ENCODE measurements around the gene TLR8. TPM values are rescaled to one million over a fixed set of nuclear protein-coding genes. Genes with fewer than 3 reads are reported as not detected.

TLR8 gene
- total RNA-seq, 1 experiment from 2014 or later, result not detected

- CTCF ChIA-PET, result interaction anchor here (0.7 kb wide), 2 partner anchors 29 to 1514 kb away, joined by 3 to 7 read pairs; no protein-coding TSS in a partner anchor
- ATAC-seq, result peak; percentile 43; the same call in 1 of the 2 replicates
- no peak for DNase-seq (ENCODE audit: low read depth, low spot score)
- no TSS peak for BruUV-seq (replicated peaks)
- Histone ChIP-seq H3K4me3 (ENCODE audit: low read depth in 2 of 2, low read length in 2 of 2) (peak overlapping the region in 1 of 2 experiments; percentile 23; a peak in 3 of 4 replicates), H3K36me3 (ENCODE audit: control insufficient read depth, insufficient read depth, low read length) (no peaks in the 10 kb centered on the region; the same call in 1 of the 2 replicates), H3K27ac (ENCODE audit: low read length) (peak overlapping the region; percentile 91), H3K9me3 (ENCODE audit: control insufficient read depth, insufficient read depth, low read depth, low read length) (no peaks in the 10 kb centered on the region), H3K27me3 (ENCODE audit: control insufficient read depth, insufficient read depth, low read length) (no peaks in the 10 kb centered on the region), H3K4me1 (ENCODE audit: control insufficient read depth, insufficient read depth, low read length) (peaks cover 5% of the 10 kb centered on the region)
- in situ Hi-C loops (cut with HindIII; ENCODE audit: low pct_unique_long_range_greater_than_20kb, low sequenced_read_pairs) (no loop called here), intact Hi-C loops (cut with micrococcal nuclease; ENCODE audit: unreplicated experiment) (loop anchor here (10.0 kb wide), 2 partner anchors 103 to 513 kb away; no protein-coding TSS in a partner anchor)
- TF ChIP-seq TCF7L2 (IDR thresholded peaks at IDR 0.05; ENCODE audit: low read depth, low read length) (no peak), POLR2AphosphoS5 (IDR thresholded peaks at IDR 0.05; ENCODE audit: low read depth, low read length) (peak; percentile 29; the same call in 1 of the 2 replicates), CTCF (IDR thresholded peaks at IDR 0.05) (no peak), REST (IDR thresholded peaks at IDR 0.05; ENCODE audit: insufficient read depth in 1 of 2, low read depth in 2 of 2, low read length in 1 of 2) (no peak)
- POLR2A ChIA-PET, result no interaction called here
These were observed 65.0 kb downstream of the TLR8 start for GRCh38 chrX:12971282-12972003.

DNA sequence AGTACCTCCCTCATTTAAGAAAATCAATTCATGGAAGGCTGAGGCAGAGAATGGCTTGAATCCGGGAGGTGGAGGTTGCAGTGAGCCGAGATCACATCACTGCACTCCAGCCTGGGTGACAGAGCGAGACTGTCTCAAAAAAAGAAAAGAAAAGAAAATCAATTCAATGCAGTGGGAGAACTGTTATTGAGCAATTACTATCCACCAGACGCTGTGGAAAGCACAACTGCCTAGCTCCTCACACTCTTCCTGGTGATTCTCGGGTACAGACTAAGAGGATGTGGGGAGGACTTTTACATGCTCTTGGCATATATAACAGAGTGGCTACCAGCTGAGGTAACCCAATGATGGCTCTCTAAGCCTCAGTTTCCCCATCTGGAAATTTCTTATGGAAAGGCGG, 65.8 kb downstream of the TLR8 start:
- in situ Hi-C loops (cut with HindIII; ENCODE audit: low pct_unique_long_range_greater_than_20kb, low sequenced_read_pairs) (no loop called here), intact Hi-C loops (cut with micrococcal nuclease; ENCODE audit: unreplicated experiment) (loop anchor here (10.0 kb wide), 2 partner anchors 103 to 513 kb away; no protein-coding TSS in a partner anchor)
- ChIA-PET CTCF (interaction anchor here (0.7 kb wide), 1 partner anchor 1513 kb away, joined by 3 read pairs; no protein-coding TSS in a partner anchor), POLR2A (no interaction called here)
- no peak for ATAC-seq
- no TSS peak for BruUV-seq (replicated peaks)
- H3K27me3 ChIP-seq (ENCODE audit: control insufficient read depth, insufficient read depth, low read length), result no peaks in the 10 kb centered on the region
- H3K4me3 ChIP-seq (ENCODE audit: low read depth in 2 of 2, low read length in 2 of 2), result peak overlapping the region in 1 of 2 experiments; percentile 23; a peak in 2 of 4 replicates
- H3K27ac ChIP-seq (ENCODE audit: low read length), result peak overlapping the region; percentile 91
- H3K9me3 ChIP-seq (ENCODE audit: control insufficient read depth, insufficient read depth, low read depth, low read length), result no peaks in the 10 kb centered on the region
- peaks cover 5% of the 10 kb centered on the region for H3K4me1 ChIP-seq (ENCODE audit: control insufficient read depth, insufficient read depth, low read length)
- no peak for DNase-seq (ENCODE audit: low read depth, low spot score)
- no peak for TF ChIP-seq CTCF (IDR thresholded peaks at IDR 0.05)
- TF ChIP-seq SIN3A (IDR thresholded peaks at IDR 0.05; ENCODE audit: borderline replicate concordance, insufficient read depth, low read depth, low read length), result no peak
- no peak for TF ChIP-seq REST (IDR thresholded peaks at IDR 0.05; ENCODE audit: insufficient read depth in 1 of 2, low read depth in 2 of 2, low read length in 1 of 2)
- TF ChIP-seq POLR2AphosphoS5 (IDR thresholded peaks at IDR 0.05; ENCODE audit: low read depth, low read length), result no peak
- H3K36me3 ChIP-seq (ENCODE audit: control insufficient read depth, insufficient read depth, low read length), result no peaks in the 10 kb centered on the region; the same call in 1 of the 2 replicates

All from Panc1 (cell line).